Measurements from ENCODE around the gene WASHC1.
A peak's percentile ranks its signal among the peaks of the same experiment; 100 is the strongest.
"Not testable (repeated sequence)": the region's sequence is repeated elsewhere in the genome, so short reads cannot be mapped to it uniquely, and the experiment has no call there.

The WASHC1 gene, protein sequence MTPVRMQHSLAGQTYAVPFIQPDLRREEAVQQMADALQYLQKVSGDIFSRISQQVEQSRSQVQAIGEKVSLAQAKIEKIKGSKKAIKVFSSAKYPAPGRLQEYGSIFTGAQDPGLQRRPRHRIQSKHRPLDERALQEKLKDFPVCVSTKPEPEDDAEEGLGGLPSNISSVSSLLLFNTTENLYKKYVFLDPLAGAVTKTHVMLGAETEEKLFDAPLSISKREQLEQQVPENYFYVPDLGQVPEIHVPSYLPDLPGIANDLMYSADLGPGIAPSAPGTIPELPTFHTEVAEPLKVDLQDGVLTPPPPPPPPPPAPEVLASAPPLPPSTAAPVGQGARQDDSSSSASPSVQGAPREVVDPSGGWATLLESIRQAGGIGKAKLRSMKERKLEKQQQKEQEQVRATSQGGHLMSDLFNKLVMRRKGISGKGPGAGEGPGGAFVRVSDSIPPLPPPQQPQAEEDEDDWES

DNA sequence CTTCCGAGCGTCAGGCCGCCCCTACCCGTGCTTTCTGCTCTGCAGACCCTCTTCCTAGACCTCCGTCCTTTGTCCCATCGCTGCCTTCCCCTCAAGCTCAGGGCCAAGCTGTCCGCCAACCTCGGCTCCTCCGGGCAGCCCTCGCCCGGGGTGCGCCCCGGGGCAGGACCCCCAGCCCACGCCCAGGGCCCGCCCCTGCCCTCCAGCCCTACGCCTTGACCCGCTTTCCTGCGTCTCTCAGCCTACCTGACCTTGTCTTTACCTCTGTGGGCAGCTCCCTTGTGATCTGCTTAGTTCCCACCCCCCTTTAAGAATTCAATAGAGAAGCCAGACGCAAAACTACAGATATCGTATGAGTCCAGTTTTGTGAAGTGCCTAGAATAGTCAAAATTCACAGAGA, at the start of gene WASHC1:
Gene WASHC1, minus strand, starts transcription at position 101 of the 400 bp plus-strand sequence. CDS start 4,457 bp downstream, outside the sequence.
- in situ Hi-C loops (cut with HindIII; ENCODE audit: low pct_unique_long_range_greater_than_20kb, low sequenced_read_pairs); DNase-seq (ENCODE audit: low read depth in 1 of 2, low spot score in 1 of 2): not testable (repeated sequence)

DNA sequence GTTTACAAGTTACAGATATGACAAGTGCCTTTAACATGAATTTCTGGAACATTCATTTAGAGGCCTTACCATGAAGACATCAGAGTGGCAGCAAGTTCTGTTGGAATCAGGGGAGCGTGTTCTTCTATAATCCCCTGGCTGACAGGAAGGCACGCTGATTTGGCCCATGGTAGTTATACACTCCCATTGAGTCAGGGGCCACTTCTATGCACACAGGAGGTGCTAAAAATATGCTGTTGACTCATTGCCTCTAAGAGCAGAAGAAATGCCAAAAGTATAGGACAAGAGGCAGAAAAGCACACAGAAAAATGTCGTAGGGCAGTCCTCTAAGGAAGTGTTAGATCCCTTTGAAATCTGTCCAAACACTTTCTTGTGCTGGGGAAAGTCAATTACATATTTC, 49.1 kb upstream of the WASHC1 start:
- in situ Hi-C loops (cut with HindIII; ENCODE audit: low pct_unique_long_range_greater_than_20kb, low sequenced_read_pairs); DNase-seq (ENCODE audit: low read depth in 1 of 2, low spot score in 1 of 2): not testable (repeated sequence)

DNA sequence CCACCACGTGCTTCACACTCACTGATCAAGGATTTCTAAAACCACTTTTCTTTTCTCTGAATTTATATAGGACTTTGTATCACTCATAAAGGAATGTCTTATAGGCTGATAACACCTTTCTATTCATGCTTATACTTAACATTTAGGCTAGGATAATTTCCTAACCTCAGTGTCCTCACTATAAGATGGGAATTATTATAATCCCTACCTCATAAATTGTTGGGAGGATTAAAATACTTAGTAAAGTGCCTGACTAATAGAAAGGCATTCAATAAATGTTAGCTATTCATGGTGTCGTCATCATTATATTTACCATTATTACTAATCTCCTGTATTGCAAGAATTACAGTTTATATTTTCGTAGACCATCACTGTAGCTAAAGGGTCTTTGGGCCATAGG, 47.1 kb upstream of the WASHC1 start:
- in situ Hi-C loops (cut with HindIII; ENCODE audit: low pct_unique_long_range_greater_than_20kb, low sequenced_read_pairs); DNase-seq (ENCODE audit: low read depth in 1 of 2, low spot score in 1 of 2): not testable (repeated sequence)

DNA sequence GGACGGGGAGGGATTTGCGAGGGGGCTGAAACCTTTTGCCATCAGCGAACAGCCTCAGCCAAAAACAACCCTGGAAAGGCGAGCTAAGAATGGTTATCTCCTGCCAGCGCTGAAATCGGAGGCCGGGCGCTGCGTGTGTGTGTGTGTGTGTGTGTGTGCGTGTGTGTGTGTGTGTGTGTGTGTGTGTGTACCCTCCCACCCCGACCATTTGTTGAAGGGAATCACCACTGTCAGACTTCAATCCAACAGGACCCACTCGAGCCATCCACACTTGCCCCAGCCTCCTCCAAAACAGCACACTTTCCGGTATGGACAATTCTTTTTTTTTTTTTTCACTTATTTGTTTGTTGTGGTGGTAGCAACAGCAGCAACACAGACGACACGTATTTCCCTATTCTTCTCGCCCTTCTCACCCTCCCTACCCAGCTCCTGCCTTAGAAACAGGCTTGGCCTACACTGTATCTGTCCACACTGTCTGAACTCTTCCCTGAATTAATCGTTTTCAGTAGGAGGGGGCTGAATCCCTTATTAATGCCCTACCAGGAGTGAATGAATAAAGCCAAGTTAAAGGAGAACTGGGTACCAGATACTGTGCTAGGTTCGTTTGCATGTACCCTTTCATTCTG, 44.8 kb upstream of the WASHC1 start:
- in situ Hi-C loops (cut with HindIII; ENCODE audit: low pct_unique_long_range_greater_than_20kb, low sequenced_read_pairs); DNase-seq (ENCODE audit: low read depth in 1 of 2, low spot score in 1 of 2): not testable (repeated sequence)

DNA sequence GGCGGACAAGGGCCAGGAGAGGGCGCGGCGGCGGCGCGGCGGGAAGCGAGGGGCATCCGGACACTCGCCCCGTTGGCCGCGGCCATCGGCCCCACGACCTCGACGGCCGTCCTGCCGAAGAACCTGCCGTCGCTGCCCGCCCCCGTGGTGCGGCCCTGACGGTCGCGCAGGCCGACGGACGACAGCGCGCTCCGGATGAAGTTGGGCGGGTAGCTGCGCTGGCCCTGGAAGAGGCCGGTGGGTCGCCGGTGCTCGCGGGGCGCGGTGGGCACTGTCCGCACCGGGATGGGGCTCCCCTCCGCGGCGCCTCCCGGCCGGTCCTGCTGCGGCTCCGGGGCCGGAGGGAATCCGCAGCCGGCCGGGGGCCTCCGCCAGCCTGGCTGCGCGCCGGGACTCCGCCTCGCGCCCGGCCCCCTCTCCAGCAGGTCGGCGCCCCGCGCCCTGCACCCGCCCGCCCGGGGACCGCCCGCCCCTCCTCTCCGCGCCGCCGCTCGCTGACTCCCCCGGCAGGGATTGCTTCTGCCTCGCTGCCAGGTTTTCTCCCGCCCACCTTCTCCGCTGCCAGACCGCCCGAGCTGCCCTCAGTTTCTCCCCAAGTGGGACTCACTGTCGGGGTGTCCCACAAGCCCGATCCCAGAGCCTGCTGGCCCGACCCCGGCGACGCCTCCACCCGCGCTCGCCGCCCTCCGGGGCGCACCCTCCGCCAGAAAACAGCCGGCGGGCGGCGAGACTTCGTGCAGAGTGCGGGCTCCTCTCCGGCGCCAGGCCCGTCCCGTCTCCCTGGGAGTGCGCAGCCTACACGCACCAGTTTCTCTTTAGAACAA, 44.0 kb upstream of the WASHC1 start:
- DNase-seq (ENCODE audit: low read depth in 1 of 2, low spot score in 1 of 2); in situ Hi-C loops (cut with HindIII; ENCODE audit: low pct_unique_long_range_greater_than_20kb, low sequenced_read_pairs): not testable (repeated sequence)

DNA sequence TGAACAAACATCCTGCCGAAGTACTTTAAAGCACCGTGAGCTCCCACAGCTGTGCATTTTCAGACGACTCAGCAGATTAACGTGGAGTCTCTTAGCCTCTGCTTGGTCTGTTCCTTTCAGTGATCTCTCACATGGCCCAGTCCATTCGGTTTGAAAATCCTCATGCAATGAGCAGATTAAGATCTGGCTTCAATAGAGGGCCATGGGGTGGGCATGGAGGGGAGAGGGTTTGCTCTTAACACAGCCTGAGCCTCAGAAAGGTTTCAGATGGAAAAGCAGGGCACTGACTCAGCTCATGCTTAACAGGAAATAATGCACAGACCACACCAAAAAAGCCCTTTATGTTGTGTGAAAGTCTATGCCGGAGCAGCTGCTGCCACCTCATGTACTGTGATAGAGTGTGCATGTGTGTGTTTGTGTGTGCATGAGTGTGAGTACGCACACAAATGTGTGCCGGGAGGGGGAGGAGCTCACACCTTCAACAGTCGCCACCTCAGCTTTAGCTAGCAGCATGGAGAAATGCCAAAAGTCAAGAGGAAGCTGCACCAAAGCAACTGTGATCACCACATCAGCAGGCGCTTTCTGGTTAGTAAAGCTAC, 33.9 kb upstream of the WASHC1 start:
- not testable (repeated sequence) for DNase-seq (ENCODE audit: low read depth in 1 of 2, low spot score in 1 of 2)

DNA sequence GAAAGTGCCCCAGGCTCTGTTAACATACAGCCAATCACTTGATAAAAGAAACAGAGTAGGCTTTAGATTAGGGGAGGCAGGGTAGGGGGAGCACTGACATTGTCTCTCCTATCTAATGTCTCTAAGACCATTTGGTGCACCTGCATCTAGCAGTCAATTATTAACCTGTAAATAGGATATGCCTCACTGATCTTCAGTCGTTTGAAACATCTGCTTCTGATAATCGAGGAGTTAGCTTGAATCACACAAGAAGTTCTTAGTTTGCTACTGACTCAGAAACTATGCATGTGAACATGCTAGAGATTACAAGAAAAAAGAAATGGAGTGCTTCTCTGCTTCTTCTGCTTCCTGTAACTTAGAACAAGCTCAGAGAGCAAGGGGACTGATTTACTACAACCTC, 23.4 kb upstream of the WASHC1 start:
- in situ Hi-C loops (cut with HindIII; ENCODE audit: low pct_unique_long_range_greater_than_20kb, low sequenced_read_pairs), result not testable (repeated sequence)

More for the DNA sequence above, 33.9 kb upstream of the WASHC1 start:
- in situ Hi-C loops (cut with HindIII; ENCODE audit: low pct_unique_long_range_greater_than_20kb, low sequenced_read_pairs), result not testable (repeated sequence)

DNA sequence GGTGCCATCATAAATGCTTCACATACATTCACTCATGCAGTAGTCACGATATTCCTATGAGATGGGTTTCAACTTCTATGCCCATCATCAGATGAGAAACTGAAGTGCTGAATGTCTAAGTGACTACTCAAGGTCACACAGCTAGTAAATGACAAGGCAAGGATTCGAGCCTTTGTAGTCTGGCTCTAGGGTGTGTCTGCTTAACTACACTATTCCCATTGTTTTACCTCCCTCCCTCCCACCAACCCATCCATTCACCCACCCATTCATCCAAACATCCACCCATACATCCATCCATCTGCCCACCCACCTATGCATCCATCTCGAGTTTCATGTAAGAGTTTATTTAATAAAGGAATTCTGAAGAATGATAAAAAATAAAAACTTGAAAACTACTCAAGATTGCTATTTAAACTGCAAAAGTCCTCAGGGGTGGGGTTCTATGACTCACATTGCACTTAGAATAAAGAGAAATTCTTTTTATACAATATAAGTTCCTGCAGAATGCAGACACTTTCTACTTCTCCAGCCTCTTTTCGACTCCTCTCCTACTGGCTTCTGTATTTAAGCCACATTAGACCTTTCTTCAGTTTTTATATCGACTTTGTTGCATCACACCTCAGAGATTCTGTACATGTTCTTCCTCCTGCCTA, 19.1 kb upstream of the WASHC1 start:
- in situ Hi-C loops (cut with HindIII; ENCODE audit: low pct_unique_long_range_greater_than_20kb, low sequenced_read_pairs); DNase-seq (ENCODE audit: low read depth in 1 of 2, low spot score in 1 of 2): not testable (repeated sequence)

More for the DNA sequence above, 23.4 kb upstream of the WASHC1 start:
- not testable (repeated sequence) for DNase-seq (ENCODE audit: low read depth in 1 of 2, low spot score in 1 of 2)

DNA sequence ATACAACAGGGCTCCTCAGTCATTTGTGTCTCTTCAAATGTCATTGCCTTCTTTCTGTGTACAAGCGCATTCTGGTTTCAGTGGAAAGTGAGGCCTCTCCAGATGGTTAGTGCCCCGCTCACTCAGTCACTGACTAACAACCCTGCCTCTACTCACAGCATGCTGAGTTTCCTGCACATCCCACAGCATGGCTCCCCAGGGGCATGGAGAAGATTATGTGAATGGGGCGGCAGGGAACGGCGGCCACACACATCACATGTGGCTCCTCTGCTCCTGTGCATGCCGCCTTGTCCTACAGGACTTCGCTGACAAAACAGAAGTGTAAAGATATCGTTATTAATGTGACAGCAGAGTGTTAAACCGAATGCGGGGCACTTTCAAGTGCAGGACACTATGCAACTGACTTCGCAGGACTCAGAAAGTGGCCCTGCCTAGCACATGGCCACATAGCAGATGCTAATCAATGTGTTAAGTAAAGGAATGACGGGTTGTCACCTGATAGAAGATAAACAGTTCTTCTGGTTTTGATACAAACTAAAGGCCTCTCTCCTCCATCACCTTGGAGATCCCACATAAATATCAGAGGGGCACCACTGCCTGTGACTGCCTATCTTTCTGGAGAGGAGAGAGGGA, 17.5 kb upstream of the WASHC1 start:
- DNase-seq (ENCODE audit: low read depth in 1 of 2, low spot score in 1 of 2); in situ Hi-C loops (cut with HindIII; ENCODE audit: low pct_unique_long_range_greater_than_20kb, low sequenced_read_pairs): not testable (repeated sequence)

DNA sequence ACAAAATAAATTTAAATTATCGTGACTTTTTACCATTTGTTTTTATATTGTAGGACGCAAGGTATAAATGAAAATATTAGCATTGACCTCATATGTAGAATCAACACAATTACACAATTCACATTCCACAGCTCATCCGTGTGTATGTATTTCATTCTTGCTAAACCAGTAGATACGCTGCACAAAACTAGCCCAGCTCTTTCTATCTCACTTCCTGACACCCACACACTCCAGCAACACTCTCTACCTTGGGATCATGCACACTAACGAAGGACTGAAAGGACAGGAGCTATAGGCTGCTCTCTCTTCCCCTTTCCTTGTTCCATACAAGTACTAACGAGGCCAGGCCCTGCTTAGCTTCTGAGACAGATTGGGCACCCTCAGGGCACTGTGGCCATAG, 16.9 kb upstream of the WASHC1 start:
- in situ Hi-C loops (cut with HindIII; ENCODE audit: low pct_unique_long_range_greater_than_20kb, low sequenced_read_pairs), result not testable (repeated sequence)
- DNase-seq (ENCODE audit: low read depth in 1 of 2, low spot score in 1 of 2), result peak in 1 of 2 experiments; percentile 8

DNA sequence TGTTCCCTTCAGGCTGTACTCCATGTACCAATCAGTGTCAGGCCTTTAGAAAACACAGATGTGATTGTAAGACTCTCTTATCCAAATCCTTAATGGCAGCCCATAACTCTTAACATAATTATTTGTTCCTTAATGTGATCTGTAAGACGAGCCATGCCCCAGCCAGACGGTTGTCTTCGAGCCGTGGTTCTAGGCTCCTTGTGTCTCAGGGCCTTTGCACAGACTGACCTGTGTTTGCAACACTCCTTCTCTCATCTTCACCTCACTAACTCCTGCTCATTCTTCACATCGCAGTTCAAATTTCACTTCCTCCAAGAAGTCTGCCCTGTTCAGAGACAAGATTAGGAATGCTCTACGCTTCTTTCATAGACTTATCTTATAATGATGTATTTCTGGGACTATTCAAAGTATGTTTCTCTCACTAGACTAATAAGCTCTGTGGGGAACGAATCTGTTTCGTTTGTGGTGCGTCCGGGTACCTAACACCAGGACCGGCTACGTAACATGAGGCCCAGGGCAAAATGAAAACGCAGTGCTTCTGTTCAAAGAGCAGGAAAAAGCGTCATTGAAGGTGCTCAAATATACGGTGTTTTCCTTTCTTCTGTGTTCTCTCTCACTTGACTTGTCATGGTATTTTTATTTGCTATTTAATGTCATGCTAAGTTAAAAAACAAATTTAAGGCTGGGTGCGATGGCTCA, 16.1 kb upstream of the WASHC1 start:
- in situ Hi-C loops (cut with HindIII; ENCODE audit: low pct_unique_long_range_greater_than_20kb, low sequenced_read_pairs); DNase-seq (ENCODE audit: low read depth in 1 of 2, low spot score in 1 of 2): not testable (repeated sequence)

DNA sequence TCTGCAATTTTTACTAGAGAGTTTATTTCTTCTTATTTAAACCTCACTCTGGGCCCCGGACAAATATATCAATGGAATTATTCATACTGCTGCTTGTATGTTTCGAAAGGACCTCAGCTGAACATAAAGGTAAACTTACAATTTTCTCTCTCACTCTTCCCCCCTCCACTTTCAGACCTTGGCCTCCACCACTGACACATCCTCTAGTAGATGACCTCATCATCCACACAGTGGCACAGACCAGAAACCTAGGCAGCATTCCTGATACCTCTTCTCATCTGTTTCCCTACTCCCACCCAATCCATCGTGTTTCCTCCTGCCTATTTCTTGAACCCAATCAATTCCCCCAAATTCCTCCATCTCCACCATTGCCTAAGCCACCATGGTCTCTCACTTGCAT, 15.2 kb upstream of the WASHC1 start:
- in situ Hi-C loops (cut with HindIII; ENCODE audit: low pct_unique_long_range_greater_than_20kb, low sequenced_read_pairs); DNase-seq (ENCODE audit: low read depth in 1 of 2, low spot score in 1 of 2): not testable (repeated sequence)

DNA sequence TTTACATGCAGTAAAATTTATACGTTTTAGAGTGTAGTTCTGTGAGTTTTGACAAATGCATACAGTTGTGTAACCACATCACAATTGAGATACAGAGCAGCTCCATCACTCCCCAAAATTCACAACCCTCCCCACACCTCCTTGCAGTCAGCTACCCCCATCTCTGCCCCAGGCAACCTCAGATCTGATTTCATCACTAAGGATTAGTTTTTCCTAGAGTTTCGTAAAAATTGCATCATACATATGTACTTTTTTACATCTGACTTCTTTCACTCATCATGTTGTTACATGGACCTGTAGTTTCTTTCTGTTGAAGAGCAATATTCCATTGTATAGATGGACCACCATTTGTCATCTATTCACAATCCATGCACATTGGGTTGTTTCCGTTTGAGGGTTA, 14.4 kb upstream of the WASHC1 start:
- DNase-seq (ENCODE audit: low read depth in 1 of 2, low spot score in 1 of 2); in situ Hi-C loops (cut with HindIII; ENCODE audit: low pct_unique_long_range_greater_than_20kb, low sequenced_read_pairs): not testable (repeated sequence)

DNA sequence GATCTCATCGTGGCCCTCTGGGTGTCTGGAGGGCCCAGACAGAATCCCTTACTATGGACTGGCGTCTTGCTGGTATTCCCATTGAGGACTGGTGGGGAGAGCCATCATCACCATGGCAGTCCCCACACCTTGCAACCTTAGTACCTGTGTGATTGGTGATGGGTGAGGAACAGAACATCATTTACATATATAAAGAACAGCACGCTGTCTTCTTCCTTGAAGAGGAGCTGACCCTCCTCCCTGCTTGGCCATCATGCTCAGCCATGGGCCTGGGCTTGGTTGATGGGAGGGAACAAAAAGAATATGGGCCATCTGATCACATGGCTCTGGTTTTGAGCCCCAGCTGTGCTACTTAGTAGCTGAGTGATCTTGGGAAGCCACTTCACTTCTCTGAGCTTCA, 13.9 kb upstream of the WASHC1 start:
- DNase-seq (ENCODE audit: low read depth in 1 of 2, low spot score in 1 of 2); in situ Hi-C loops (cut with HindIII; ENCODE audit: low pct_unique_long_range_greater_than_20kb, low sequenced_read_pairs): not testable (repeated sequence)

DNA sequence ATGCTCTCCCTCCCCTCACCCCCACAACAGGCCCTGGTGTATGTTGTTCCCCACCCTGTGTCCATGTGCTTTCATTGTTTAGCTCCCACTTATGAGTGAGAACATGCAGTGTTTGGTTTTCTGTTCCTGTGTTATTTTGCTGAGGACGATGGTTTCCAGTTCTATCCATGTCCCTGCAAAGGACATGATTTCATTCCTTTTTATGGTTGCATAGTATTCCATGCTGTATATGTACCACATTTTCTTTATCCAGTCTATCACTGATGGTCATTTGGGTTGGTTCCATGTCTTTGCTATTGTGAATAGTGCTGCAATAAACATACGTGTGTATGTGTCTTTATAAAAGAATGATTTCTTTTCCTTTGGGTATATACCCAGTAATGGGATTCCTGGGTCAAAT, 12.6 kb upstream of the WASHC1 start:
- in situ Hi-C loops (cut with HindIII; ENCODE audit: low pct_unique_long_range_greater_than_20kb, low sequenced_read_pairs); DNase-seq (ENCODE audit: low read depth in 1 of 2, low spot score in 1 of 2): not testable (repeated sequence)

DNA sequence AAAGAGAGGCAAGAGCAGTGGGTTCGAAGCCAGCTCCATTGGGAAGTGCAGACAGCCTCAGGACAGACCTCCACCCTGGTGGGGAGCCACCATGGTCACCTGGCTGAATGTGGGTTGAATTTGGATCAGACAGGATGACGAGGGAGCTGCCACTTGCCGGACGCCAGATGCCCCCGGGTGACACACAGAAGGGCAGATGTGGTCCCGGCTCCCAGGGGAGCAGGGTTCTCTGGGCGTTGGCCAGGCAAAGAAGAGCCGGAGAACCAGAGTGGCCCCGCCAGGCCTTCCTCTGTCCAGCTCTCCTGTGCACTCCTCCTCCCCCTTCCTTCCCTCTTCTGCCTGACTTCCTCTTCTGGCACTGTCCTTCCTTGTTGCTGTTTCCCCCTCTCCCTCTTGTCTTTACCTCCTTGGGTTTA, 12.0 kb upstream of the WASHC1 start:
- in situ Hi-C loops (cut with HindIII; ENCODE audit: low pct_unique_long_range_greater_than_20kb, low sequenced_read_pairs); DNase-seq (ENCODE audit: low read depth in 1 of 2, low spot score in 1 of 2): not testable (repeated sequence)
